ENCODE data around the gene TRIM68.

The TRIM68 gene

DNA sequence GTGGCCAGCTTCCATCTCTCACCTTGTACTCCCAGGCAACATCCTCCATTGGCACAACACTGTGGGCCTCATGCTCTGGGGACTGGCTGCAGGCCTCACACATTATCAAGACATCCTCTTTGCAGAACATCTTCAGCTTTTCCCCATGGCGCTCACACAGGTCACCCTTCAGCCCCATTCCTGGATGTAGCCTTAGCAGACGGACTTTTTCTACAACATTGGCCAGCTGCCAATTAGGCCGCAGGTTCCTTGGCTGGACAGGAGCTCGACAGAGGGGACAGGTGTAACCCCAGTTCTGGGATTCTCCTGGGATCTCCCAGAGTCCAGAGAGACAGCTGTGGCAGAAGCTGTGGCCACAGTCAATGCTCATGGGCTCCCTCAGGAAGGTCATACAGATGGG lies 3.0 kb downstream of the TRIM68 start:
- FAIRE-seq: no peak

GRCh38 chr11:4593739-4594138 lies 14.3 kb downstream of the TRIM68 start, which contains the start of gene OR52I1:
Gene OR52I1 (plus strand): TSS chr11:4594039. CDS start chr11:4594039, 0 bp downstream.
- no peak for FAIRE-seq

DNA sequence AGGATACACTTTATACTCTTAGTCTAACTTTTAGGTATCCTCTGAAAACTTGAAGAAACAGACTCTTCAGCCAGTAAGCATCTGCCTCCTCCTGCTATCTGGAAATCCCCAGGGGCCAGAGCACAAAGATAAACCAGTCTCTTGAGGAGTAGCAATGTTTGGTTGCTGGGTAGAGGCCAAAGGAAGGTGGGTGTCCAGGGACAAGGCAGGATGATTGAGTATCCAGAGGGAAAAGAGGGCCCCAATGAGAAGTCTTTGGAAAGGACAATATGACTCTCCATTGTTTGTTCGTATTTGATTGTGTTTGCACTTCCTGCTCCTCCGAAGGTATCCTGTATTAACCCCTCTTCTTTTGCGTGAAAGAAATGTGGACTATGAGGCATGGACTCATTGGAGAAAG lies 19.0 kb downstream of the TRIM68 start:
- FAIRE-seq: no peak

DNA sequence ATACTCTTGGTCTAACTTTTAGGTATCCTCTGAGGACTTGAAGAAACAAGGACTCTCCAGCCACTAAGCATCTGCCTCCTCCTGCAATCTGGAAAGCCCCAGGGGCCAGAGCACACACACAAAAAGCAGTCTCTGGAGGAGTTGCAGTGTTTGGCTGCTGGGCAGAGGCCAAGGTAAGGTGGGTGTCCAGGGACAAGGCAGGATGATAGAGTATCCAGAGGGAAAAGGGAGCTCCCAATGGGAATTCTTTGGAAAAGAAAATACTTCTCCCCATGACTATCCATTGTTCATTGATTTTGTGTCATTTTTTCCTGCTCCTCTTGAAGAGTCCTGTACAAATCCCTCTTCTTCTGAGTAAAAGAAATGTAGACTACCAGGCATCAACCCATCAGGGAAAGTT lies 26.6 kb downstream of the TRIM68 start, which contains the start of gene OR52I2:
TSS of gene OR52I2 (plus strand) at position 301 of the 400 bp plus-strand sequence.
- no peak for FAIRE-seq

GRCh38 chr11:4580124-4580523 lies 27.9 kb downstream of the TRIM68 start:
- FAIRE-seq: no peak

DNA sequence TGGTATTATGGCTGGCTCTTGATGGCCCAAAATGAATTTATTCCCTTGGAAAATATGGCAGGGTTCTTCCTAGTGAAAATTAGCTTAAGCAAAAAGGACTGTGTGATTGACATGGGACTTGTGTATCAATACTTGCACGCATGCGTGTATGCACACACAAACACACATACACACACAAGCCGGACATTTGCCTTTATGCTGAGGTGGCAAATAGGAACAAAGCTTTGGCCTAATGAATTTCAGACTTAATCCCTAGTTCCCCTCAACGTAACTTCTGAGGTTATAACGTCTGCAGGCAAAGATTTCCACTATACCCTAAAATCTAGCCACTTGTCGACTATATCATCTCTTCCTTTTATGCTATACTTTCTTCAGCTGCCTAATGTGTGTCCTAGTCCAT lies 29.4 kb downstream of the TRIM68 start:
- no peak for FAIRE-seq

DNA sequence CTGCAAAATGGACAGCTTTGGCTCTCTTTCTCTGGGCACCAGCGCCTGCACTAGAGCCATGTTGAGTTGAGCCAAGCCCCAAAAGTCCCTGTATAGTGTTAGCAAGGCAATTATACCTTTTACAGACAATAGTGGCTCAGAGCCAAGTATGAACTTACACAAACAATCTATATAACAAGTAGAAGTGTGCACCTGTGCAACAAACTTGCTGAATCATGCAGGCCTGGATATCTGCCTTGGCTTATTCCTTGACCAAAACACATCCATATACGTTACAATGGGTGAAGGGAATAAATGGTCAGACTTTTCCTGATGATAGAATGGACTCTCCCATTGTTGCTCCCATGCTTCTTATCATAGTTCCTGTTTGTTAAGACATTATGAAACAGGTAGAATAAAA lies 30.3 kb downstream of the TRIM68 start:
- no peak for FAIRE-seq

DNA sequence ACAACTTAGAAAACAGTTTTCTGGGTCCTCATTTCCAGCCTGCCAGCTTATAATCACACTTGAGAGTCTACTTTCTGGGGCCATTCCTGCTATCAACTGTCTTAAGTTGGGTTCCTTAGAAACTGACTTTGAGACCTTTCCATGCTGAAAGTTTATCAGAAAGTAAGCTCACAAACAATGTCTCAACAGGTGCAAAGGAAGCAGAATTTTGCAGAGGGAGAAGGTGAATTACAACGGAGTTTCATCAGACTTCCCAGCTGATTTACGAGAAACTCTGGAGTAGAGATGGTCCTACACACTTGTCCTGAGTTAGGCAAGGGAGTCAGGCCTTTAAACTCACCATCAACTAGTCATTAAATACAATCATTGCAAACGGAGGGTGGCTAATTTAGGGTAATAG lies 31.2 kb downstream of the TRIM68 start:
- no peak for FAIRE-seq

- no peak for FAIRE-seq
Measured at GRCh38 chr11:4569075-4569474, 39.0 kb downstream of the TRIM68 start.

- no peak for FAIRE-seq
Measured at GRCh38 chr11:4565371-4565770, 42.7 kb downstream of the TRIM68 start.

- FAIRE-seq: no peak
Measured at GRCh38 chr11:4560467-4560866, 47.6 kb downstream of the TRIM68 start.

GRCh38 chr11:4559527-4560440 lies 48.2 kb downstream of the TRIM68 start:
- no peak for FAIRE-seq

DNA sequence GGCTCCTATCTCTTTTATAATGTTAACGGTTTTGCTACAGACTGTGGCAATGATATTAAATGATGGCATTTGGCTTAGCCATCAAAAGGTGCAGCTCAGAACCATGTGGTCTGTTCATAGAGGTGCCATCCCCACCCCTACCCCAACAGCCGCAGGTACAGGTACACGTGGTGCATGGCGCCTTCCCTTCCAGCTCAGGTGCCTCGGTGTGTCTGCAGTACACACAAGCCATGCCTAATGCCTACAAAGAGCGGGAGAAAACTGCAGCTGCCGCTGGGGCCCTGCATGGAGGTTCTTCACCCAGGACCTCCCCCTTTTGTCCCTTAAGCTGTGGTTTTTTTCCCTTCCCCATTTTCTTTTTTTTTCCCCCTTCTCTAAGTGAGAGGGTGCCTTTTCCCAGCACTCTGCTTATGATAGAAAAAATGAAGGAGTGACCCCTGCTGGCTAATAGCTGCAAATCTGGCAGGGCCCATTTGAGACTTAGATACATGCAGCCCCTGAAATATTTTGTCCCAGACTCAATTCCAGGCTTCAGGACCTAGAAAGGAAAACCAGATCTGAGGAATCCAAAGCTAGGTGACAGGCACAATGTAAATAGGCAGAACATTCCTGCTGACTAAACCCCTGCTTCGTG lies 56.6 kb downstream of the TRIM68 start:
- no peak for FAIRE-seq
